NCI-H2227 (cell line): ENCODE data around the gene RNF38.
A peak's percentile ranks its signal among the peaks of the same experiment; 100 is the strongest.
"Not testable (repeated sequence)": the region's sequence is repeated elsewhere in the genome, so short reads cannot be mapped to it uniquely, and the experiment has no call there.

ENCODE experiments used
- DNase-seq: peaks from one replicate; lab custom pipeline; 2025; ENCODE audit not compliant: unreplicated experiment; lab: John Stamatoyannopoulos, UW

RNF38 gene

DNA sequence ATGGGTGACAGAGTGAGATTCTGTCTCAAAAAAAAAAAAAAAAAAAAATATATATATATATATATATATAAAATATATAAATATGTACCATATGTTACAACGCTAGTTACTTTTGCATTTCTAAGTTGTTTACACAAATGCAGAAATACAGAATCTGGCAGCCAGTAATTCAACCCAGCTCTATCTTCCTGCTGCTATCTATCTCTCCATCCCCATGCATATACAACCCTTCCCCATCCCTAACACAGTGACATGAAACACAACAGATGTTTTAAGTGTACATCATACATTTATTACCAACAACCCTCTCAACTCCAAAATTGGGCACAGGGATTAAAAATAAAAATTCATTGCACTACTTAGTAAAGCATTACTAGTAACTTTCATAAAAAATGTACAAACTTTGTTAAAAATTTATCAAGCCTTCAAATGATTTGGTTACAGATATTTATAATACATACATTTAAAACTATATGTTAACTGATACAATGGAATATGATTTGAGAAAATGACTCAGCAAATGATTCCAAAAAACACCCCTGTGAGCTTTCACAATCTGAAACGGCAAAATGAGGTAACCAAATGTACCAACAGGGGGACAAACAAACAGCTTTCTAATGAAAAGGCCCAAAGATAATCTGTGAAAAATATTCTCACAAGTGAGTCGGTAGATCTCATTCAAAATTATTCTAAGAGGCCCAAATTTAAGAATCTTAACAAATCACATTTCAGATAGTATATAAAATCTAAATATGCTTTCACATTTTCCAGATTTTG is 63.8 kb downstream of the RNF38 start:
- DNase-seq = no peak

DNA sequence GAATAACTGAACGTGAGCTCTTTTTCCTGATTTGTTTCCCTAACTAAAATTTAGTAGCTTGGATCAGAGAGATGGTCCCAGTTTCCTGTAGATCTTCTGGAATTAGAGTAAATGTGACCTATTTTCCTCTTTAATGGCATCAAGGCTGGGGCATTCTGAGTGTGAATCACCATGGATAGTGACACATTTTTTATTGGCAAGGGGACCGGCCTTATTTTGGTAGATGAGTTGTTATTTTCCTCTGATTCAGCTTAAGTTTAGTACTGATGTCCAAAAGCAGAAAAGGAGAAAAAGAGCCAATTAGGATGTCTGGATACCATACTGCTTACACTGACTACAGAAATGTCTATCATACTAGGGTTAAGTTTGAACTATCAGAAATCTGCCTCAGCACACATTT is 68.1 kb downstream of the RNF38 start:
- no peak for DNase-seq

GRCh38 chr9:36328798-36329411 is 71.2 kb downstream of the RNF38 start:
- DNase-seq = peak; percentile 57

- DNase-seq = no peak
These were observed 74.8 kb downstream of the RNF38 start for GRCh38 chr9:36325081-36325828.

DNA sequence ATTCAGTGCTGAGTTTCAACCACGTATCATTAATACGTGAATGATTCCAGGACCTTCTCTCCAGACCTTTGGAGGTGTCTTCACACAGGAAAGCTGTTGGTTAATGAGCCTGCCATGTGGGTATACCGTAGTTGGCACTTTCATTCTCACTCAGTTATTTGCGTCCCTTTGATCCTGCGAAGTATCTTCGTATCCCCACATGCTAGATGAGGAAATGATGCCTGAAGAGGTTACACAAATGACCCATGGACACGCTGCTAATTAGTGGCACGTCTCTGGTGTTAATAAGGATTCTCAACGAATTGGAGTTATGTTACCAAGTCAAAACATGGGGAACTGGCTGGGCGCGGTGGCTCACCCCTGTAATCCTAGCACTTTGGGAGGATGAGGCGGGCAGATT is 76.1 kb downstream of the RNF38 start:
- DNase-seq = no peak

DNA sequence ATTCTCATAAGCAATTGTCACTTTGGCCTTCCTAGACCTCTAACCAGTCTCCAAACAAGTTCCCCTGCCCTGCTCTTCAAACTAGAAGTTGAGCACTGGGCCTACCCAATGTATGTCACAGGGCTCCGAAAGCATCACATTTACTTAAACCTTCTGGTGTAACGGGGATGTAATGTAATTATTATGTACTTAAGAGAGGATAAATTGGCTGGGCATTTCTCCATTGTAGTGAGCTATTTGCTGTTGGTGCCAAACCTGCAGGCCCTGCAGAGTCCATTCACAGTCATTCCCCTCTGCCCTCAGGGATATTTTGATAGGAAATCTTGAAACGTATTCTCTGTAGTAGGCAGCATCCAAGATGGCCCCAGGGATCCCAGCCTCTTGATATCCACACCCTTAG is 77.6 kb downstream of the RNF38 start:
- no peak for DNase-seq

DNA sequence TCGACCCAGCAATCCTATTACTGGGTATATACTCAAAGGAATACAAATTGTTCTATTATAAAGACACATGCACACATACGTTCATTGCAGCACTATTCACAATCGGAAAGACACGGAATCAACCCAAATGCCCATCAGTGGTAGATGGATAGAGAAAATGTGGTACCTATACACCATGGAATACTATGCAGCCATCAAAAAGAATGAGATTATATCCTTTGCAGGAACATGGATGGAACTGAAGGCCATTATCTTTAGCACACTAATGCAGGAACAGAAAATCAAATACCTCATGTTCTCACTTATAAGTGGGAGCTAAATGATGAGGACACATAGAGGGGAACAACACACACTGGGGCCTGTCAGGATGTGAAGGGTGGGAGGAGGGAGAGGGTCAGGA is 78.2 kb downstream of the RNF38 start:
- not testable (repeated sequence) for DNase-seq

- DNase-seq = no peak
These were observed 79.6 kb downstream of the RNF38 start for GRCh38 chr9:36320466-36320865.

DNA sequence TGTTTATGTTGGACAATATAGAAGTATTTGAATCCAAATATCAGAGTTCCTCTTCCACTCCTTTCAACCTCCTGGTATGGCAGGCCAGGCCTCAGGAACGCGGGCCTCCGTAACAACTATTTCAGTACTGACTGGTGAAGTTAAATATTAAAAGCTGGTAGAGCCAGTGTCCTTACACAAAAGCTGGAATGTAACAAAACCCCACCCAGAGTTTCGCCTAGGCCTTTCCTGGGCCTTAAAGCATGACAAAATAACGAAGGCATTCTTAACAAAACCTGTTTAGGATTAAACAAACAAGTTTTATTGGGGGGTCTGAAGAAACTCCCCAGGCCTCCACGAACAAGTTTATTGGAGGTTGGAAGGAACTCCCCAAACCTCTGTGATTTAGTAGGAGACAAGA is 80.3 kb downstream of the RNF38 start:
- no peak for DNase-seq

DNA sequence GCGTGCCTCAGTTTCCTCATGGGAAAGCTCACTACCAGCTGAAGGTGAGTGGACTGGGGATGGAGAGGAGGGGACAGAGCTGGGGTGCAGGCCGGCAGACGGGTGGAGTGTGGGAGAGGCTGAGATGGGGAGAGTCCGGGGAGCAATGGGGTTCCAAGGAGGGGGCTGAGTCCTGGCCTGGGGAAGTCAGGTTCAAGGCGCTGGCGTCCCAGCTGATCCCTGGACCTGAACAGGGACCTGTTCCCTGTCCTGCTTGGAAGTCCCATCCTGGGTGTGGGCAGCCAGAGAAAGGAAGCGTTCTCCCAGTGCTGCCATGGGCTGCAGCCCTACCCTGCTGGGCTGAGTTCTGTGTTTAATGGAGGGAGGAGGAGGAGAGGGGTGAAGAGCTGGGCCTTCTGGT is 80.9 kb downstream of the RNF38 start:
- DNase-seq = no peak

- DNase-seq = no peak
These were observed 81.8 kb downstream of the RNF38 start for GRCh38 chr9:36318212-36318802.

DNA sequence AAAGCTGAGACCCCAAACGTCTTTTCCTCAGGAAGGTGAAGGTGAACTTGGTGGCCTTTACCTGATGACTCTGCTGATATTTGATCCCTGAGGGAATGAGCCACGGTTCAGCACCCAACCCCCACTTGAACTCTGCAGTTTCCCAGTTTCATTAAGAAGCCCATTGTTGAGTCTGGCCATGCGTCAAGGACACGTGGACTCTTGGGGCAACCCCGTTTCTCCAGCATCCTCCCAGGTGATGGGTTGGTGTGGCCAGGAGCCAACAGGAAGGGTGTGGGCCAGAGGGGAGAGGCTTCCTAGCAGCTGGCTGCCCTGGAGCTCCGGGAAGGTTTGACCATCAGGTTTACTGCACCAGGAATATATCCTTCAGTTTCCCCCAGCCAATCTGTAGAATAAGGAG is 82.3 kb downstream of the RNF38 start:
- DNase-seq = no peak

- DNase-seq = no peak
These were observed 83.3 kb downstream of the RNF38 start for GRCh38 chr9:36316611-36317317.

DNA sequence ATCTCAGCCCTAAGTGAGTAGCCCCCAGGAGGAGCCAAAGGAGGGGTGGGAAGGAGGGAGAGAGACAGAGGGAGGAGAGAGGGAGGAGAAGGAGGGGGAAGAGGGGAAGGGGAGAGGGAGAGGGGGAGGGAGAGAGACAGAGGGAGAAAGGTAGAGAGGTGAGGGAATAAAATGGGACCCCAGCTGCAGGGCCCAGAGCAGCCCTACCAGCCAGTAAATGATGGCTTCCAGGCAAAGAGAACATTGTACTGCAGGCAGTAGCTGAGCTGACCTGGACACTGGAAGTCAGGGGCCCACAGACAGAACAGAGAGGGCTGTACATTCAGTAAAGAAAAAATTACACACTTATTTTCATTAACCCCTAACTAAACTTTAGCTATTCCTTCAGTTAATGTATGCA is 84.0 kb downstream of the RNF38 start:
- DNase-seq = no peak

GRCh38 chr9:36315283-36315682 is 84.8 kb downstream of the RNF38 start:
- DNase-seq = no peak

- DNase-seq = no peak
These were observed 85.3 kb downstream of the RNF38 start for GRCh38 chr9:36314740-36315139.

DNA sequence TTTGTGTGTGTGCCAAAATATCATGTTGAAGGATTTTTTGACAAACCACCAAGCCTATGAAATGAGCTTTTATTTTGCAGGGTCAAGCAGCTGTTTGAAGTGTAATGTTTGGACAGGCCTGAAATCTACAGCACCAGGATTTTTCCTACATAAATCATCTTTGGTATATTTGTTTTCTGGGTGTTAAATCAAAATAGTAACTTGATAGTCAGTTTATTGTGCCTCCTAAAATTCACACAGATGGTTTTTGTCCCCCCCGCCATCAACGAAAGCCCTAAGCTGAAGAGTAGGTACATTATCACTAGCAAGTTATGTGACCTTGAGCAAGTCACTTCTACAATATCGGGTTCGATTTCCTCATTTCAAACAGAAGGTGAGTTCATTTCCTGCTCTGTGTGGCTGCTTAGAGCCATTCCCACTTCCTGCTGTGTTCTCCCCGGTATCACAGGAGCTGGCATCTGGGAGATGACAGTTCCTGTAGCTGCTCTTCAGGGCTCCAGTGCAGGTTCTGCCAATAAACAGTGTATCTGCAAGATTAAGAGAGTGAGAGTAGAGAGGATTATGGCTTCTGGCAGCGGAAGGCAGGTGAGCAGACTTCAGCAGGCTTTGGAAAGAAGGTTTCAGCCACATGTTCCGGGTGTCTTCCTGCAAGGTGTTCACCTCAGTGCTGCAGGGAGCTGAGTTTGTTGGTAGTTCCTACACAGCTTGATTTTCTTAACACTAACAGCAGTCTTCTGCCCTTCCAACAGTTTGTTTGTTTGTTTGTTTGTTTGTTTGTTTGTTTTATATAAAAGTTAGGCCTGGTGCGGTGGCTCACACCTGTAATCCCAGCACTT is 93.4 kb downstream of the RNF38 start:
- no peak for DNase-seq

GRCh38 chr9:36304366-36304765 is 95.7 kb downstream of the RNF38 start:
- DNase-seq = not testable (repeated sequence)

DNA sequence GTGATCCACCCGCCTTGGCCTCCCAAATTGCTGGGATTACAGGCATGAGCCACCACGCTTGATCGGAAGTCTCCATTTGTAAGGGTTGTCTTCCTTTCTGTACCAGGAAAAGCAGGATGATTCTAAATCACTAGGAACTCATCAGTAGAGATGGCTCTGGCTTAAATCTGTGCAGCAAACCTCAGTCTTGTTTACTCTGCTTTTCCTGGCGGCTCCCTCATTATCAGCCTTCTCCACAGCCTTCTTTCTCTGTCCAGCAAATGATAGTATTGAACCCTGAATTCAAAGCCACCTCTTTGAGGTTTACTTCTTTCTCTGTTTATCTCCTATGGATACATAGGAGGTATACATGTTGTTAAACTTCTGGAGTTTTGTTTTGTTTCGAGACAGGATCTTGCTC is 98.8 kb downstream of the RNF38 start:
- DNase-seq = no peak

DNA sequence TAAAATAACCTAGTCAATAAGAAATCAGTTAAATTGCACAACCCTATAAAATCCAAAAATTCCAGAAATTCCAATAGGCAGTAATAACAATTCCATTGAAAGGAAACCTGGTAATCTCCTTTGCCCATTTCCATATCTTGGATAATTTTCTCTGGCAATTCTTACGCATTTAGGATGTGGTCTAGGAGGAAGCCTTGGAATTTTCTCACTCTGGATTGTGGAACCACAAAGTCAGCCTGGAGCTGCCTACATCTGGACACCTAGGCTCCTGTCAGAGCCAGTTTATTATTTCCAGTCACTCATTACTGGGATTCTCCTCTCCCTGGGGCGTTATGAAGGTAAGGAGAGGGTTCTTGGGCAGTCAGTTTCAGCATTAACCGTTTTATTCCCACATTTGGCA is 101.5 kb downstream of the RNF38 start:
- no peak for DNase-seq
